GM12891 (cell line): ENCODE results near the gene DYNLT5.

Source experiments
- PAX5 ChIP-seq: IDR thresholded peaks from 2 replicates; pipeline ENCODE4 v1.6.1; 2011; ENCODE audit warnings: low read length, moderate library complexity, mild to moderate bottlenecking; ENCODE audit not compliant: insufficient read depth, severe bottlenecking
- POLR2A ChIP-seq: IDR thresholded peaks from 2 replicates; pipeline ENCODE4 v1.6.1; 2011; ENCODE audit warnings: low read depth, low read length, control low read depth
- POLR2AphosphoS5 ChIP-seq: IDR thresholded peaks from 2 replicates; pipeline ENCODE4 v1.6.1; 2011; ENCODE audit warnings: low read depth, low read length, control low read depth
- POU2F2 ChIP-seq: IDR thresholded peaks from 2 replicates; pipeline ENCODE4 v1.6.1; 2011; ENCODE audit warnings: low read depth, mild to moderate bottlenecking, control low read depth, low read length, moderate library complexity
- SPI1 ChIP-seq: IDR thresholded peaks from 2 replicates; pipeline ENCODE4 v1.6.1; 2011; ENCODE audit warnings: low read depth, low read length, control low read depth
- TAF1 ChIP-seq: IDR thresholded peaks from 2 replicates; pipeline ENCODE4 v1.6.1; 2011; ENCODE audit warnings: low read depth, low read length, control low read depth

DNA sequence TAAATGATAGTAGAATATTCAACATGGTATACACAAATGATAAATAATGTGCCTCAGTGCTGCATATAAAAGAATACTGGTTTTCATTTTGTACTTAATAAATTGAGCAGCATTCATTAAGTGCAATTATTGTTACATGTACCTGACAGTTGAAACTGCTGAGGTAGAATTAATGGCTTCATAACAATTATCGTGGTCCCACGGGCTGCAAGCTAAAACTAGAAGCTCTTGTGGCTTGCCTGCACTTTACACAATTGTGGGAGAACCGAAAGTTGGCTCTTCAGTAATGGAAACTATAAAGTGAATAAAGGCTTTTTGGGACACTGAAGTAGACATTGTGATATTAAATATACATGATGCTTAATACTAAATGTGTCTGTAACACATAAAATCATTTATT is 25.6 kb downstream of the DYNLT5 start:
- no peak for TF ChIP-seq POLR2AphosphoS5
- TF ChIP-seq TAF1 = no peak
- TF ChIP-seq POLR2A = no peak
- TF ChIP-seq POU2F2 = no peak
- TF ChIP-seq PAX5 = no peak
- no peak for TF ChIP-seq SPI1
